Esophagus (tissue), 2 donors: ENCODE measurements around the gene DOCK2. TPM values are rescaled to one million over a fixed set of nuclear protein-coding genes. Genes with fewer than 3 reads are reported as not detected.

ENCODE experiments used
- H3K27ac ChIP-seq, 2 donors: one replicate each; pipeline ENCODE4 v1.5.1; 2013; ENCODE audit warnings: low read depth in 2 of 2, mild to moderate bottlenecking in 2 of 2, inconsistent platforms in 1 of 2, low read length in 1 of 2, moderate library complexity in 1 of 2
- H3K27me3 ChIP-seq, 2 donors: one replicate each; pipeline ENCODE4 v1.6.1; 2013; ENCODE audit warnings: low read length in 2 of 2, control low read depth in 1 of 2, mild to moderate bottlenecking in 1 of 2; ENCODE audit not compliant: insufficient read depth in 2 of 2, control insufficient read depth in 1 of 2
- H3K36me3 ChIP-seq, 2 donors: one replicate each; pipeline ENCODE4 v1.6.1; 2013; ENCODE audit warnings: low read length in 1 of 2; ENCODE audit not compliant: control insufficient read depth in 2 of 2, insufficient read depth in 2 of 2
- H3K4me1 ChIP-seq, 2 donors: one replicate each; pipeline ENCODE4 v1.6.1; 2013; ENCODE audit warnings: low read length in 1 of 2; ENCODE audit not compliant: control insufficient read depth in 2 of 2, insufficient read depth in 2 of 2
- H3K4me3 ChIP-seq, 2 donors: one replicate each; pipeline ENCODE4 v1.5.1; 2013; ENCODE audit warnings: low read length in 2 of 2, mild to moderate bottlenecking in 2 of 2, low read depth in 1 of 2, moderate library complexity in 1 of 2
- H3K9me3 ChIP-seq, 2 donors: one replicate each; pipeline ENCODE4 v1.6.1; 2013; ENCODE audit warnings: mild to moderate bottlenecking in 2 of 2, low read depth in 1 of 2, low read length in 1 of 2, moderate library complexity in 1 of 2; ENCODE audit not compliant: control insufficient read depth in 2 of 2, insufficient read depth in 1 of 2
- WGBS, 2 donors: extraction: QIAGEN DNeasy Blood & Tissue Kit; methylation state at CpG; one replicate each; pipeline ENCODE4 v1.1.7; 2013; 5-methylcytosine and 5-hydroxymethylcytosine counted together
- polyA plus RNA-seq, 2 donors: library from polyadenylated mRNA; stranded (reverse); fragments of 200-250 nt; gene quantifications; one replicate each; pipeline ENCODE4 v1.2.3, GENCODE V29; 2013
- donor health status: healthy with polysubstance abuse.
- donor health status: Bipolar disorder and iron deficiency.

Gene DOCK2
- polyA plus RNA-seq, 2 donors, result 0.86 to 1.2 TPM

DNA sequence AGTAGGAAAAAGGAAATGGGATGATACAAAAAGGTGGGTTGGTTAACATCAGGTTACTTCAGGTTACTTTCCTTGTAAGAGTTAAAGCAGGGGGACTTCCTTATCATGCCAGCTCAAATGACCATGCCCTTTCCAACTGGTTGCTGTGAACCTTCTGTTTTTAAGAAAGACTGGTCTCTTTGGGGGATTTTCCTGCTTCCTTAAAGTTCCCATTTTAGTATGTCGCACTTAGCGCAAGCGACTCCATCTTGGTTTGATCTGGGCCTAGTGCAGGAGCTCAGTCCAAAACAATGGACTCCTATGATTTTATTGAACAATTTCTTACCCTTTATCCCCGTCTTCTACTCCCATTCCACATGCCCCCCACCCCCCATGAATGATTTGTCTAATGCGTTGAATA, 173.4 kb downstream of the DOCK2 start:
- no peaks in the 10 kb centered on the region for H3K9me3 ChIP-seq
- H3K27me3 ChIP-seq, result peaks cover 0 to 3% of the 10 kb centered on the region in 2 donors
- no peak overlapping the region for H3K4me3 ChIP-seq
- no peak overlapping the region for H3K27ac ChIP-seq
- 84 to 94% methylated on average over 5 of the region's 5 CpGs for WGBS, 2 donors
- no peaks in the 10 kb centered on the region for H3K36me3 ChIP-seq
- H3K4me1 ChIP-seq, result no peaks in the 10 kb centered on the region

DNA sequence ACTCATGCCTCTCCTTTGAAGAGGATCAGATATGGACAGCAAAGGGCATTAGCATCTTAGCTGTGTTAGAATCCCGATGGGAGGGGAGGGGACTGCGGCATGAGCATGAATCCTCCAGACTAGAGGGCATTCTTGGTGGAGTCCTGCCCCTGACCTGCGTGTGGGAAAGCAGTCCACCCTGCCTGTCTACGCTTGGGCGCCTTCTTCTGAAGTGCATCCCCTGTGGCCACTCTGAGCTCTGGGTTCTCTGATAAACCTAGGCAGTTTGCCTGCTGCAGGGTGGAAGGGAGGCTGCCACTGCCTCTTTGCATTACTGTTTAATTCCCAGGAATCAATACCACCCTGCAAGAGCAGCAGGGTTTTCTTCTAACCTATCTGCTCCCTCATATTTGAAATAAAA, 173.9 kb downstream of the DOCK2 start:
- no peak overlapping the region for H3K4me3 ChIP-seq
- no peaks in the 10 kb centered on the region for H3K36me3 ChIP-seq
- no peak overlapping the region for H3K27ac ChIP-seq
- 84% methylated on average over 5 of the region's 5 CpGs for WGBS, 2 donors
- no peaks in the 10 kb centered on the region for H3K4me1 ChIP-seq
- H3K27me3 ChIP-seq, result peaks cover 0 to 3% of the 10 kb centered on the region in 2 donors
- no peaks in the 10 kb centered on the region for H3K9me3 ChIP-seq

DNA sequence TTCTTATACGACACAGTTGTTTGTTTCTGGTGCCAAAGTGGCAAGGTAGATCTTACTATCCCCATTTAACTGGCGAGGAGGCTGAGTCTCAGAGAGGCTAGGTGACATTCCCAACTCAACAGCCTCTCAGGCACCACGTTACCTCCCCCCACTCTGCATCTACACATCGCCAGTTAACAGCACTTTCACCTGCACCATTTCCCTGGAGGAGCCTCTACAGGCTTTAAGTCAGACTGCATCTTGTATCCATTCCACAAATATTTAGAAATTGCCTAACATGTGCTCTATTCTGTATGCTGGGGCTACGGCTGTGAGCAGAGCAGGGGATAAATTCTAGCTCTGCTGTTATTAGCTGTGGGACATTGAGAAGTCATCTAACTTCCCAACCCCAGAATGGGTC, 174.6 kb downstream of the DOCK2 start:
- Histone ChIP-seq H3K27ac (no peak overlapping the region), H3K4me1 (no peaks in the 10 kb centered on the region), H3K36me3 (no peaks in the 10 kb centered on the region), H3K27me3 (peaks cover 0 to 3% of the 10 kb centered on the region in 2 donors), H3K4me3 (no peak overlapping the region), H3K9me3 (no peaks in the 10 kb centered on the region)
- whole genome bisulfite sequencing, 2 donors, result 77 to 83% methylated on average over 5 of the region's 5 CpGs

DNA sequence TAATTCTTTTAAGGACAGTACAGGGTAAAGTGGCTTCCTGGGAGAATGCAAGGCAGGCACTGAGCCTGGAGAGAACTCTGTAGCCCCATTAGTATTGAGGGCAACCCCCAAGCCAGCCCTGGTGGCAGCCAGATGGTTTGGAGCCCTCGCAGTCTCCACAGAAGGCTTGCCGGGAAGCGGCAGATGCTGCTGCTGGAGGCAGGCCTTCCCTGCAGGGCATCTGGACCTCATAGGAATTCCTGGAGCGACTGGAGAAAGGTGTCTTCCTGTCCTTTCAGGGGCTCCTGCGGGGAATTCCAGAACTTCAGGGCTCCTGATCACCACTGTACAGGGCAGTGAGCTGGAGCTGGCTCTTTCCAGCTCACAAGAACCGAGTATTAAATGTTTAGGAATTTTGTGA, 175.7 kb downstream of the DOCK2 start:
- WGBS, 2 donors, result 78 to 82% methylated on average over 6 of the region's 6 CpGs

DNA sequence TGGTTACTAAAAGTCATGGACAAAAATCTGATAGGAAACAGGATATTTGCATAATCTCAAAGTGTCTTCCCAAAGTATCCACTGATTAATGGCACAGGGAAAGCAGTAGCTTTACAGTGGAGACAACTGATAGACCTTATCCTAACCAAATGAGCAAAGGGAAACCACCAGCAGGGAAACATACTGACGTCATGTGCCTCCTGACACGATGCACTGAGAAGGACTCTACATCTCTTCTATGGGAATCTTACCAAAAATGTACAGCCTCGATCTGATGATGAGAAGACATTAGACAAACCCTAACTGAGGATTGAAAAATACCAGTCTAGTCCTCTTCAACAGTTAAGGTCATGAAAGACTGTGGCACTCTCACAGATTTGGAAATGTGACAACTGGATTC, 177.0 kb downstream of the DOCK2 start:
- WGBS, 2 donors, result 89 to 90% methylated on average over 3 of the region's 3 CpGs
- peaks cover 0 to 3% of the 10 kb centered on the region in 2 donors for H3K27me3 ChIP-seq

More for the DNA sequence above, 175.7 kb downstream of the DOCK2 start:
- H3K27me3 ChIP-seq, result peaks cover 0 to 3% of the 10 kb centered on the region in 2 donors
- H3K36me3 ChIP-seq, result no peaks in the 10 kb centered on the region
- no peak overlapping the region for H3K27ac ChIP-seq
- no peak overlapping the region for H3K4me3 ChIP-seq
- no peaks in the 10 kb centered on the region for H3K9me3 ChIP-seq
- no peaks in the 10 kb centered on the region for H3K4me1 ChIP-seq

DNA sequence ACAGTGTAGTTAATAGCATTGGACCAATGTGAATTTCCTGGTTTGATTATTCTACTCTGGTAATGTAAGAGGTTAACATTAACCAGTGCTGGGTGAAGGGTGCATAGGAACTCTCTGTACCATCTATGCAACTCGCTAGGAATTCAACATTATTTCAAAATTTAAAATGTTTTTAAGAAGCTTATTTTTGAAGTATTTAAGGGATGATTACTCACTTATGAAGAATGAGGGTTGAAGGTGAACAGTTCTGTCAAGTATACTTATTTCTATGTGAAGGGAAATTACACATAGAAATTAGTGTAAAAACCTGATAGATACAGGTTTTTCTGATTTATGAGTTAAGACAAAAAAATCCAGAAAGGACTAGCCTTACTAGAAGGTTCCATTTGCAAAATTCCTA, 177.4 kb downstream of the DOCK2 start:
- Histone ChIP-seq H3K27ac (no peak overlapping the region), H3K4me3 (no peak overlapping the region), H3K4me1 (no peaks in the 10 kb centered on the region), H3K27me3 (peaks cover 0 to 3% of the 10 kb centered on the region in 2 donors), H3K9me3 (no peaks in the 10 kb centered on the region), H3K36me3 (no peaks in the 10 kb centered on the region)
- 93% methylated on average over 1 of the region's 1 CpG for WGBS, 2 donors

More for the DNA sequence above, 177.0 kb downstream of the DOCK2 start:
- no peak overlapping the region for H3K4me3 ChIP-seq
- no peaks in the 10 kb centered on the region for H3K4me1 ChIP-seq
- no peaks in the 10 kb centered on the region for H3K36me3 ChIP-seq
- no peak overlapping the region for H3K27ac ChIP-seq
- no peaks in the 10 kb centered on the region for H3K9me3 ChIP-seq

DNA sequence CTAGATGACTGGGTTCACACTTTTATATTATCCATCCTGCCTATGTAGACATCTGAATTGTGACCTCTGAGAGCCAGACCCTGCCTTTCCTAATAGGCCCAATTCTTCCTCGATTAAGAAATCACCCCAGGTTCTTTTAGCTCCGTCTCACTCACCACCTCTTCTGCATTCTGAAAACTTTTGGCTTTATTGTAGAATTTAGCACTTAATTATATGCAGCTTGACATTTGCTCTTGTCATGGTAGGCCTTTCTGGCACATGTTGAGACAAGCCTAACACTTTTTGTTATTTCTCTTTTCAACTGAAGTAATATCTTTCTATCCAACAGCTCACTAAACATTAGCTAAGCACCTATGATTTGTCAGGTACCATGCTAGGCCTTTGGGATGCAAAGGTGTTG, 180.0 kb downstream of the DOCK2 start:
- WGBS, 2 donors, result 57 to 64% methylated on average over 2 of the region's 2 CpGs
- Histone ChIP-seq H3K27ac (no peak overlapping the region), H3K9me3 (peaks cover 0 to 3% of the 10 kb centered on the region in 2 donors), H3K4me1 (no peaks in the 10 kb centered on the region), H3K27me3 (no peaks in the 10 kb centered on the region), H3K36me3 (no peaks in the 10 kb centered on the region), H3K4me3 (no peak overlapping the region)

DNA sequence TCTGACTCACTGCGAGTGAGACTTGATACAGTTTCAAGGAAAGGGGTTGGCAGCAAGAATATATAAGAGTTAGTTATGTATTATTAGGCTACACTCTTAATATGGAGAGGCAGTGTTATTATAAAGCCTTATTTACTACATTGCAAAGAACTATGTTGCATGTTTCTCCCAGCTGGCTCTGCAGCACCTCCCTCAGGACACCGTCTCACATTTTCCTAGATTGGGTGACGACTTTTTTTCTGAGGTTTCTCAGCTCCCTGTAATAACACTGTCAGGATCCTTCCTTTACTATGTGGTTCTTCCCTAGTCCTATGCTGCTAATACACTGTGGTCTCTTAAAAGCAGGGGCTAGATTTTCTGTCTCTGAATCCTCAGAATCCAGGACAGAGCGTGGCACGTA, 189.5 kb downstream of the DOCK2 start:
- 69 to 76% methylated on average over 5 of the region's 5 CpGs for WGBS, 2 donors
- no peaks in the 10 kb centered on the region for H3K36me3 ChIP-seq
- no peaks in the 10 kb centered on the region for H3K9me3 ChIP-seq
- no peaks in the 10 kb centered on the region for H3K4me1 ChIP-seq
- no peaks in the 10 kb centered on the region for H3K27me3 ChIP-seq
- no peak overlapping the region for H3K4me3 ChIP-seq
- no peak overlapping the region for H3K27ac ChIP-seq

DNA sequence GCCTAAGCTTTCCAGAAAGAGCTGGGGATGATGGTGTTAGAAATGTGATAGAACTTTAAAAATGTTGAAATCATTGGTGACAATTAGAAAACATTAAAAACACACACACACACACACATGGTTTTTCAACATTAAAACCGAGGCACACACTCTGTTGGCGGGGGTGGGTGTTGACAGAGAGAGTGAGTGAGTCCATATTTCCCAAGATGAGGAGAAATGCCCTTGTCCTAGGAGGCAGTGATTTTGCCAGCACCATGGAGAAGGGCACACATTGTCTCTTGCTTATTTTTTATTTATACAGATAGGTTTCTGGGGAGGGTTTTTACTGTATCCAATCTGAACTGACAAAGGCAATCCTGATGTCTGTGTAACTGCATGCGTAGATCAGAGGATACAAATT, 190.7 kb downstream of the DOCK2 start:
- Histone ChIP-seq H3K4me3 (no peak overlapping the region), H3K9me3 (peaks cover 0 to 2% of the 10 kb centered on the region in 2 donors), H3K4me1 (no peaks in the 10 kb centered on the region), H3K27me3 (no peaks in the 10 kb centered on the region), H3K36me3 (peaks cover 0 to 2% of the 10 kb centered on the region in 2 donors), H3K27ac (no peak overlapping the region)
- WGBS, 2 donors, result 81 to 93% methylated on average over 3 of the region's 3 CpGs

DNA sequence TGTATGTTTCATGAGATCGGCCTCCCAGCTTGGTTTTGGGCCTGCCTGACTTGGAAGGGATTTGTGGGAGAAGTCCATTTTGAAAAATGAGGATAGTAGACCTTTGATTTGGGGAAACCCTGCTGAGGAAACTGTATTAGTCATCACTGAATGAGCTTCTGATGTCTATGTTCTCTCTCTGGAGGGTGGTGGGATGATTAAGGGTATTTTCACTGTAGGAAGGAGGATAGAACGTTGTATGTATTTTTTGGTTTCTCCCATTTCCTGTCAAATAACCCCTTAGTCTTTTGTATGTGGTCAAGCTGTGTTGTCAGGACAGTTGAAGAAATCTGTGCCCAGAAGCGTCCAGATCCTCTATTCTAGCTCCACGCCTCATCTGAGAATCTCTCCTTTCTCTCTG, 191.3 kb downstream of the DOCK2 start:
- no peaks in the 10 kb centered on the region for H3K4me1 ChIP-seq
- 70 to 77% methylated on average over 4 of the region's 4 CpGs for WGBS, 2 donors
- H3K27ac ChIP-seq, result no peak overlapping the region
- peaks cover 0 to 2% of the 10 kb centered on the region in 2 donors for H3K36me3 ChIP-seq
- H3K27me3 ChIP-seq, result no peaks in the 10 kb centered on the region
- no peak overlapping the region for H3K4me3 ChIP-seq
- peaks cover 0 to 2% of the 10 kb centered on the region in 2 donors for H3K9me3 ChIP-seq
